HG03135 (cell line): ENCODE results near the gene C7orf25.
A peak's percentile ranks its signal among the peaks of the same experiment; 100 is the strongest.

Experiments used
- ATAC-seq: cut with Tn5 transposase; IDR thresholded peaks from one replicate; pipeline ENCODE4 v1.9.1; 2021; ENCODE audit warnings: mild to moderate bottlenecking, moderate library complexity; ENCODE audit not compliant: unreplicated experiment

C7orf25 gene

GRCh38 chr7:42911454-42912447, at the start of gene C7orf25:
TSS of gene C7orf25 (minus strand) at chr7:42912070. CDS start at chr7:42910900, 1,170 bp downstream.
- peak; percentile 92 for ATAC-seq

- no peak for ATAC-seq
Observed at GRCh38 chr7:42961170-42961569, 49.3 kb upstream of the C7orf25 start.

- no peak for ATAC-seq
Observed at GRCh38 chr7:42960762-42961161, 48.9 kb upstream of the C7orf25 start.

- no peak for ATAC-seq
Observed at GRCh38 chr7:42959549-42959948, 47.7 kb upstream of the C7orf25 start.

- no peak for ATAC-seq
Observed at GRCh38 chr7:42956062-42956461, 44.2 kb upstream of the C7orf25 start.

- no peak for ATAC-seq
Observed at GRCh38 chr7:42953994-42954393, 42.1 kb upstream of the C7orf25 start.

- no peak for ATAC-seq
Observed at GRCh38 chr7:42952328-42952727, 40.5 kb upstream of the C7orf25 start.

GRCh38 chr7:42950417-42950816, 38.5 kb upstream of the C7orf25 start:
- no peak for ATAC-seq

GRCh38 chr7:42947521-42947920, 35.7 kb upstream of the C7orf25 start:
- no peak for ATAC-seq

- ATAC-seq = no peak
Observed at GRCh38 chr7:42946627-42946950, 34.7 kb upstream of the C7orf25 start.

- peak; percentile 55 for ATAC-seq
Observed at GRCh38 chr7:42945821-42946626, 34.2 kb upstream of the C7orf25 start.

- peak; percentile 55 for ATAC-seq
Observed at GRCh38 chr7:42940985-42941847, 29.3 kb upstream of the C7orf25 start.

GRCh38 chr7:42939457-42940240, 27.8 kb upstream of the C7orf25 start:
- no peak for ATAC-seq

GRCh38 chr7:42935861-42936260, 24.0 kb upstream of the C7orf25 start:
- ATAC-seq = no peak

GRCh38 chr7:42934291-42934690, 22.4 kb upstream of the C7orf25 start:
- no peak for ATAC-seq

- no peak for ATAC-seq
Observed at GRCh38 chr7:42932811-42933591, 21.1 kb upstream of the C7orf25 start.

GRCh38 chr7:42931834-42932651, 20.2 kb upstream of the C7orf25 start, which contains the start of the genes MRPL32 and PSMA2:
TSS of gene MRPL32 (plus strand) at chr7:42932376. CDS start at chr7:42932387, 11 bp downstream.
TSS of gene PSMA2 (minus strand) at chr7:42932174. CDS start at chr7:42932158, 16 bp downstream.
- peak; percentile 99 for ATAC-seq

GRCh38 chr7:42931447-42931833, 19.6 kb upstream of the C7orf25 start:
- ATAC-seq = no peak
